ENCODE data around the gene IGSF22.
"Not testable (repeated sequence)": the region's sequence is repeated elsewhere in the genome, so short reads cannot be mapped to it uniquely, and the experiment has no call there.

GRCh38 chr11:18665353-18665872, 60.6 kb downstream of the IGSF22 start:
- TF ChIP-seq EP300, CTCF (IDR thresholded peaks at IDR 0.05): not testable (repeated sequence)

Data from ovary (tissue), 3 donors.